AG09319 (cell line): ENCODE measurements around the gene ZNF526.
A peak's percentile ranks its signal among the peaks of the same experiment; 100 is the strongest.

Source experiments
- DNase-seq: peaks from one replicate; pipeline ENCODE4 v3.0.0-alpha.2; 2010; ENCODE audit warnings: low read depth; ENCODE audit errors: extremely low read depth
- CTCF ChIP-seq: IDR thresholded peaks from 2 replicates; pipeline ENCODE4 v1.5.1; 2011; ENCODE audit warnings: low read depth, mild to moderate bottlenecking, inconsistent platforms, low read length, moderate library complexity

Gene ZNF526

GRCh38 chr19:42219812-42220750 is at the start of gene ZNF526:
ZNF526 (plus strand) TSS chr19:42220312; CDS start chr19:42224404, 4,092 bp downstream.
- no peak for TF ChIP-seq CTCF
- peak; percentile 94 for DNase-seq

GRCh38 chr19:42170715-42171114 is 49.4 kb upstream of the ZNF526 start:
- no peak for DNase-seq
- TF ChIP-seq CTCF: no peak

- DNase-seq: no peak
- no peak for TF ChIP-seq CTCF
Observed at GRCh38 chr19:42172261-42172660, 47.9 kb upstream of the ZNF526 start.

- no peak for TF ChIP-seq CTCF
- no peak for DNase-seq
Observed at GRCh38 chr19:42173695-42174094, 46.4 kb upstream of the ZNF526 start.

GRCh38 chr19:42174188-42174587 is 45.9 kb upstream of the ZNF526 start:
- no peak for TF ChIP-seq CTCF
- DNase-seq: no peak

GRCh38 chr19:42174958-42175734 is 45.0 kb upstream of the ZNF526 start:
- DNase-seq: no peak
- TF ChIP-seq CTCF: no peak
